Measurements from ENCODE around the gene GIMAP6. TPM values are rescaled to one million over a fixed set of nuclear protein-coding genes. Genes with fewer than 3 reads are reported as not detected.

GIMAP6 gene
- polyA plus RNA-seq, 1 experiment = not detected

DNA sequence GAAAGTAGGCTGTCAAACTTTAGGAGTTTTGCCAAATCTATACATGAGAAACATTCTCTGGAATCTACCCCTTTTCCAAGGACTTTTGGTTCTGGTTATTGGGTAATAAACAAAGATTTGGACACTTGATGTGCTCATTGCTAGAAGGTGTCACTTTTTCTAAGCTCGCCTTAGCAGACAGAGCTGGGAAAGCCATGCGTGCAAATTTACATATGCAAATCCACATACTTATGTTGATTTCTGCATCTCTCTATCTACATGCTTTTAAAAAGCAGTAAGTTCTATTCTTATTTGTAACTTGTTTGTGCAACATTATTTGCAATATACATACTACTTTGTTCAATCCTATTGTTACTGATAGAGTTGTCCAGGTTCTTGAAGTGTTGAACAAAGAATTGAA is 22.5 kb upstream of the GIMAP6 start:
- POLR2A ChIA-PET = no interaction called here
- DNase-seq (ENCODE audit: low read depth, low spot score) = no peak
- TF ChIP-seq, protein P1, sequence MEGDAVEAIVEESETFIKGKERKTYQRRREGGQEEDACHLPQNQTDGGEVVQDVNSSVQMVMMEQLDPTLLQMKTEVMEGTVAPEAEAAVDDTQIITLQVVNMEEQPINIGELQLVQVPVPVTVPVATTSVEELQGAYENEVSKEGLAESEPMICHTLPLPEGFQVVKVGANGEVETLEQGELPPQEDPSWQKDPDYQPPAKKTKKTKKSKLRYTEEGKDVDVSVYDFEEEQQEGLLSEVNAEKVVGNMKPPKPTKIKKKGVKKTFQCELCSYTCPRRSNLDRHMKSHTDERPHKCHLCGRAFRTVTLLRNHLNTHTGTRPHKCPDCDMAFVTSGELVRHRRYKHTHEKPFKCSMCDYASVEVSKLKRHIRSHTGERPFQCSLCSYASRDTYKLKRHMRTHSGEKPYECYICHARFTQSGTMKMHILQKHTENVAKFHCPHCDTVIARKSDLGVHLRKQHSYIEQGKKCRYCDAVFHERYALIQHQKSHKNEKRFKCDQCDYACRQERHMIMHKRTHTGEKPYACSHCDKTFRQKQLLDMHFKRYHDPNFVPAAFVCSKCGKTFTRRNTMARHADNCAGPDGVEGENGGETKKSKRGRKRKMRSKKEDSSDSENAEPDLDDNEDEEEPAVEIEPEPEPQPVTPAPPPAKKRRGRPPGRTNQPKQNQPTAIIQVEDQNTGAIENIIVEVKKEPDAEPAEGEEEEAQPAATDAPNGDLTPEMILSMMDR (IDR thresholded peaks at IDR 0.05; ENCODE audit: low read depth, low read length) = no peak
- peaks cover 21% of the 10 kb centered on the region; the same call in 1 of the 2 replicates for H3K9me3 ChIP-seq (ENCODE audit: control insufficient read depth, insufficient read depth, low read length)
- H3K27me3 ChIP-seq (ENCODE audit: control insufficient read depth, insufficient read depth, low read length) = no peaks in the 10 kb centered on the region
- CTCF ChIA-PET = no interaction called here
- H3K27ac ChIP-seq (ENCODE audit: low read depth, low read length) = no peak overlapping the region
- H3K4me3 ChIP-seq (ENCODE audit: low read depth, low read length) = no peak overlapping the region

- no peak overlapping the region for H3K27ac ChIP-seq (ENCODE audit: low read depth, low read length)
- no peak overlapping the region for H3K4me3 ChIP-seq (ENCODE audit: low read depth, low read length)
- H3K27me3 ChIP-seq (ENCODE audit: control insufficient read depth, insufficient read depth, low read length) = no peaks in the 10 kb centered on the region
- ChIA-PET POLR2A (no interaction called here), CTCF (no interaction called here)
- peaks cover 12% of the 10 kb centered on the region; the same call in 1 of the 2 replicates for H3K9me3 ChIP-seq (ENCODE audit: control insufficient read depth, insufficient read depth, low read length)
- DNase-seq (ENCODE audit: low read depth, low spot score) = no peak
- TF ChIP-seq, protein P1 (IDR thresholded peaks at IDR 0.05; ENCODE audit: low read depth, low read length) = no peak
Observed at GRCh38 chr7:150649080-150649385, 16.8 kb upstream of the GIMAP6 start.

- Histone ChIP-seq H3K9me3 (ENCODE audit: control insufficient read depth, insufficient read depth, low read length) (peaks cover 12% of the 10 kb centered on the region; the same call in 1 of the 2 replicates), H3K27ac (ENCODE audit: low read depth, low read length) (no peak overlapping the region), H3K27me3 (ENCODE audit: control insufficient read depth, insufficient read depth, low read length) (no peaks in the 10 kb centered on the region), H3K4me3 (ENCODE audit: low read depth, low read length) (no peak overlapping the region)
- CTCF ChIA-PET = no interaction called here
- POLR2A ChIA-PET = no interaction called here
- no peak for DNase-seq (ENCODE audit: low read depth, low spot score)
- TF ChIP-seq, protein P1 (IDR thresholded peaks at IDR 0.05; ENCODE audit: low read depth, low read length) = no peak
Observed at GRCh38 chr7:150648353-150649079, 16.3 kb upstream of the GIMAP6 start.

- ChIA-PET CTCF (no interaction called here), POLR2A (no interaction called here)
- no peak for DNase-seq (ENCODE audit: low read depth, low spot score)
- Histone ChIP-seq H3K27me3 (ENCODE audit: control insufficient read depth, insufficient read depth, low read length) (no peaks in the 10 kb centered on the region), H3K4me3 (ENCODE audit: low read depth, low read length) (no peak overlapping the region), H3K9me3 (ENCODE audit: control insufficient read depth, insufficient read depth, low read length) (peaks cover 16% of the 10 kb centered on the region), H3K27ac (ENCODE audit: low read depth, low read length) (no peak overlapping the region)
- TF ChIP-seq, protein P1 (IDR thresholded peaks at IDR 0.05; ENCODE audit: low read depth, low read length) = no peak
Observed at GRCh38 chr7:150645259-150646020, 13.3 kb upstream of the GIMAP6 start.

- Histone ChIP-seq H3K4me3 (ENCODE audit: low read depth, low read length) (no peak overlapping the region), H3K27me3 (ENCODE audit: control insufficient read depth, insufficient read depth, low read length) (no peaks in the 10 kb centered on the region), H3K27ac (ENCODE audit: low read depth, low read length) (no peak overlapping the region), H3K9me3 (ENCODE audit: control insufficient read depth, insufficient read depth, low read length) (peaks cover 4% of the 10 kb centered on the region)
- TF ChIP-seq, protein P1 (IDR thresholded peaks at IDR 0.05; ENCODE audit: low read depth, low read length) = no peak
- POLR2A ChIA-PET = no interaction called here
- CTCF ChIA-PET = no interaction called here
- no peak for DNase-seq (ENCODE audit: low read depth, low spot score)
Observed at GRCh38 chr7:150642926-150643325, 10.7 kb upstream of the GIMAP6 start.

Measured in AG04450 (cell line).